Keratinocyte (primary cell): ENCODE measurements around the gene DDAH1.

ENCODE experiments used
- CTCF ChIP-seq, 3 experiments: IDR thresholded peaks in 1 of 3; conservative IDR thresholded peaks in 1 of 3; optimal IDR thresholded peaks in 1 of 3; 2 replicates in 2 of 3; 3 replicates in 1 of 3; pipeline versions ENCODE3 to v1.5.1; 2011; ENCODE audit warnings: low read length in 3 of 3, mild to moderate bottlenecking in 3 of 3, moderate library complexity in 2 of 3, control low read depth in 1 of 3, inconsistent platforms in 1 of 3; ENCODE audit not compliant: insufficient read depth in 2 of 3; ENCODE audit errors: extremely low read depth in 1 of 3
- EZH2 ChIP-seq: IDR thresholded peaks from one replicate; pipeline ENCODE4 v1.6.1; 2012; ENCODE audit warnings: inconsistent platforms, mild to moderate bottlenecking, low read length, moderate library complexity

- no peak for TF ChIP-seq CTCF (optimal IDR thresholded peaks at IDR 0.05 in 1 of 3, IDR thresholded peaks at IDR 0.05 in 1 of 3, conservative IDR thresholded peaks at IDR 0.05 in 1 of 3; ENCODE audit: extremely low read depth in 1 of 3, insufficient read depth in 2 of 3, low read length in 3 of 3)
- no peak for TF ChIP-seq EZH2
These were observed 36.5 kb upstream of the DDAH1 start for GRCh38 chr1:85501355-85501898.
